Umbilical cord (tissue), 2 donors: ENCODE results near the gene TUBGCP2. TPM values are rescaled to one million over a fixed set of nuclear protein-coding genes. Genes with fewer than 3 reads are reported as not detected.
A peak's percentile ranks its signal among the peaks of the same experiment; 100 is the strongest.
"Not testable (repeated sequence)": the region's sequence is repeated elsewhere in the genome, so short reads cannot be mapped to it uniquely, and the experiment has no call there.

Source experiments
- DNase-seq: peaks from one replicate; pipeline ENCODE4 v3.0.0-alpha.2; 2015; ENCODE audit warnings: low spot score
- total RNA-seq: library from RNA; depleted of rRNA; stranded (reverse); fragments of >200 nt; gene quantifications from one replicate; pipeline ENCODE4 v1.2.3, GENCODE V29; 2014; ENCODE audit warnings: low replicate concordance; ENCODE audit not compliant: insufficient read depth

TUBGCP2 gene
- total RNA-seq, 1 donor from 2014 or later, result 34.2 TPM

GRCh38 chr10:133324857-133325260 is 16.2 kb upstream of the TUBGCP2 start:
- DNase-seq, result no peak

DNA sequence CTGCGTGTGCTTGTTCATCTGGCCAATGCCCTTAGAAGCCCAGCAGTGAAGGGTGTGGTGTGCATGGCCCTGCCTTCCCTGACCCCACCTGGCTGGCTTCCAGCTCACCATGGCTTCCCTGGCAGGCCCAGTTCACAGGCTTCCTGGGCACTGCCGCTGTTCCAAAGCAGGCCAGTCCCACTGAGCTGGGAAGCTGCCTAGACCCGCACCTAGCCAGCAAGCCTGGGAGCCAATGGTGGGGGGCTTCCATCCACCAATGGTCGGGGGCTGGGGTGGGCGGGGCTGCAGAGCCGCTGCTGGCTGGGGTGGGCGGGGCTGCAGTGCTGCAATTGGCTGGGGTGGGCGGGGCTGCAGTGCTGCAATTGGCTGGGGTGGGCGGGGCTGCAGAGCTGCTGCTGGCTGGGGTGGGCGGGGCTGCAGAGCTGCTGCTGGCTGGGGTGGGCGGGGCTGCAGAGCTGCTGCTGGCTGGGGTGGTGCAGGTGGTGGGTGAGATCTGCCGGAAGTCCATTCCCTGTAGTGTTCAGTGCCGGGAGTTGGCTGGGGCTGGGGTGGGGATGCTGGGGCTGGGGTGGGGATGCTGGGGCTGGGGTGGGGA is 15.6 kb upstream of the TUBGCP2 start:
- peak; percentile 34 for DNase-seq

DNA sequence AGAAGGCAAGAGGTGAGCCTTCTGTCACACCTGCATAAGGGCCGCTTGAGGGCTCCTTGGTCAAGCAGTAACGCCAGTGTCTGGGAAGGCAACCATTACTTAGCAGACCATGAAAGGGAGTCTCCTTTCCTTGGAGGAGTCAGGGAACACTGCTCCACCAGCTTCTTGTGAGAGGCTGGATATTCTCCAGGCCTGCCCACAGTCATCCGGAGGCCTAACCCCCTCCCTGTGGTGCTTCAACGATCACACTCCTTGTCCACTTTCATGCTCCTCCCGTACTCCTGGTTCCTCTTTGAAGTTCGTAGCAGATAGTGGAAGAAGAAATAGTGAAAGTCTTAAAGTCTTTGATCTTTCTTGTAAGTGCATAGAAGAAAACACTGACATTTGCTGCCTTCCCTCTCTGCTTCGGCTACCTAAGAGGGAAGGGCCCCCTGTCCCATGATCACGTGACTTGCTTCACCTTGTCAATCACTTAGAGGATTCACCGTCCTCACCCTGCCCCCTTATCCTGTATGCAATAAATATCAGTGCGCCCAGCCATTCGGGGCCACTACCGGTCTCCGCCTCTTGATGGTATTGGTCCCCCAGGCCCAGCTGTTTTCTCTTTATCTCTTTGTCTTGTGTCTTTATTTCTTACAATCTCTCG is 13.5 kb upstream of the TUBGCP2 start:
- DNase-seq, result not testable (repeated sequence)

GRCh38 chr10:133320852-133321422 is 12.3 kb upstream of the TUBGCP2 start:
- not testable (repeated sequence) for DNase-seq

GRCh38 chr10:133318494-133319127 is 9.9 kb upstream of the TUBGCP2 start:
- peak; percentile 42 for DNase-seq

- no peak for DNase-seq
Observed at GRCh38 chr10:133316732-133317131, 8.1 kb upstream of the TUBGCP2 start.

DNA sequence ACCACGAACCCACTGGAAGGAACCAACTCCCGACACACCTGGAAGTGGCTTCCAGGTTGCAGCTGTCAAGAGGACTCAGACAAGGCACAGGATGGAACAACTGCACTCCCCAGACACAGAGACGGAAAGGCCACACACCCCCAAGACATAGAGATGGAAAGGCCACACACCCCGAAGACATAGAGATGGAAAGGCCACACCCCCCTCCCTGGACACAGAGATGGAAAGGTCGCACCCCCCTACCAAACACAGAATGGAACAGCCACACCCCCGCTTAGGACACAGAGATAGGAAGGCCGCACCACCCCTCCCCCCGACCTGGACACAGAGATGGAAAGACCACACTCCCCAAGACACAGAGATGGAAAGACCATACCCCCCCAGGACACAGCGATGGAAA is 7.6 kb upstream of the TUBGCP2 start:
- no peak for DNase-seq

- no peak for DNase-seq
Observed at GRCh38 chr10:133315847-133316246, 7.2 kb upstream of the TUBGCP2 start.

DNA sequence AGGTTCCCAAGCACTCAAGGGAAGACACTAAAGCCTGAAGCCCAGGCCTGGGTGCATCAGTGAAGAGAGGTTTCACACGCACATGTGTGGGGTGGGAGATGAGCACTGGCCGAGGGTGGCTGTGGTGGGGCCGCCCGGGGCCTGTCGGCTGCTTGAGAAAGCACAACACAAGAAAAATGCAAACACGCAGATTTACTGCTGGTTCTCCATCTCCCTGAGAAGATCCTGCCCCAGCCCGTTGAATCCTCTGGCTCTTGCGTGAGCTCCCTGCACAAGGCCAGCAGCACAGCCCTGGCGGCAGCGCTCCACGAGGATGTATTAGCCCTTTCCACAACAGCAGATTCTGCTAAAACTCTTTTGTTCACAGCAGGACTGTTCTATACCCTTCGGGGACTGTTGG is 6.2 kb upstream of the TUBGCP2 start:
- DNase-seq, result no peak

GRCh38 chr10:133313192-133313591 is 4.5 kb upstream of the TUBGCP2 start:
- DNase-seq, result no peak

GRCh38 chr10:133312769-133313145 is 4.1 kb upstream of the TUBGCP2 start:
- DNase-seq, result no peak

- DNase-seq, result no peak
Observed at GRCh38 chr10:133312016-133312768, 3.5 kb upstream of the TUBGCP2 start.

- no peak for DNase-seq
Observed at GRCh38 chr10:133311570-133311969, 2.9 kb upstream of the TUBGCP2 start.

DNA sequence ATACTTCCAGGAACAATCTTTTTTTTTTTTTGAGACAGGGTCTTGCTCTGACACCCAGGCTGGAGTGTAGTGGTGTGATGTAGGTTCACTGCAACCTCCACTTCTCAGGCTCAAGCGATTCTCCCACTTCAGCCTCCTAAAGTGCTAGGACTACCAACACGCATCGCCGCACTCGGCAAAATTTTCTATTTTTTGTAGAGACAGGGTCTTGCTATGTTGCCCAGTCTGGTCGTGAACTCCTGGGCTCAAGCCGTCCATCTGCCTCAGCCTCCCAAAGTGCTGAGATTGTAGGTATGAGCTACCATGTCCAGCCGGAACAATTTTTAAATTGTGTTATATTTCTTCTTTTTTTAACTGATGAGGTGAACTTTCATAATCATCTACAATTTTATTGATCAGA is 2.1 kb upstream of the TUBGCP2 start:
- DNase-seq, result no peak

- no peak for DNase-seq
Observed at GRCh38 chr10:133310399-133310755, 1.7 kb upstream of the TUBGCP2 start.

DNA sequence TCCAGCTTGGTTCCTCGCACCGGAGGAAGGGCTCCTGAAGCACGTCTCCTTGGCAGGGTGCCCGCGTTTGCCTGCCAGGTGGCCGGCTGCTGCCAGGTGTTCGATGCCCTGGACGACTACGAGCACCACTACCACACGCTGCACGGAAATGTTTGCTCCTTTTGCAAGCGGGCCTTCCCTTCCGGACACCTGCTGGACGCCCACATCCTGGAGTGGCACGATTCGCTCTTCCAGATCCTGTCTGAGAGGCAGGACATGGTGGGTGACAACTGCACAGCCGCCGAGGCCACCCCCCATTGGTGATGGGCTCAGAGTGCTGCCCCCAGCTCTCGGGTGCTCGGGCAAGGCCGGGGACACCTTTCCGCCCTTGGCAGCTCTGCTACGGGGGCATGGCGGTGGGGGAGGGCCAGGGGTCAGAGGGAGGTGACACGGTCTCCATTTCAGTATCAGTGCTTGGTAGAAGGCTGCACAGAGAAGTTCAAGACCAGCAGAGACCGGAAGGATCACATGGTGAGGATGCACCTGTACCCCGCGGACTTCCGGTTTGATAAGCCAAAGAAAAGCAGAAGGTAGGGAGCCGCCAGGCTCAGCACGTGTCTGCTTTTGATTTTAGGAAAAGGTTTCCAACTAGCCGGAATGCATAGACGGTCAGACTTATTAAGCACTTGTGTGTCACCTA is 1.2 kb upstream of the TUBGCP2 start:
- no peak for DNase-seq

DNA sequence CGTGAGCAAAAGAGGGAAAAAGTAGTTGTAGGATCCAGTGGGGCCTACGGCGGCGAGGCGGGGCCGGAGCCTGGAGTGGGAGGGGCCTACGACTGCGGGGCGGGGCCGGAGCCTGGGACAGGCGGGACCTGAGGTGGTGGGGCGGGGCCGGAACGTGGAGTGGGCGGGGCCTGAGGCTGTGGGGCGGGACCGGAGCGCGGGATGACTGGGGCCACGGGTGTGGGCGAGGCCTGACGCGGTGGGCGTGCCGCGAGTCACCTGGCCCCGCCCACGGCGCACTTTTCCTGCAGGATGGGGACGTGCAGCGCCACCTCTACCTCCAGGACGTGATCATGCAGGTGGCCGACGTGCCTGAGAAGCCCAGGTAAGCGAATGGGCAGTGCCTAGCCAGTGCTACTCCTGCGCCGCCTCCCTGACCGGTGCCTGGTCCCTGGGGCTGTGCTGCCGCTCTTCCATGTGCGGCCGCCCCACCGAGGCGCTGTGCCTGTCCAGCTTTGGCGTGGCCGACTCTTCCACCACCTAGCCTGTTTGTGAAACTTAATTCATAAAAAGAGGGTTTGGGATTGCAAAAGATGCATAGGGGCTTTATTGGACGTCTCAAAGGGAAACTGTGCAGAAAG is 538 bp upstream of the TUBGCP2 start:
- peak; percentile 88 for DNase-seq

DNA sequence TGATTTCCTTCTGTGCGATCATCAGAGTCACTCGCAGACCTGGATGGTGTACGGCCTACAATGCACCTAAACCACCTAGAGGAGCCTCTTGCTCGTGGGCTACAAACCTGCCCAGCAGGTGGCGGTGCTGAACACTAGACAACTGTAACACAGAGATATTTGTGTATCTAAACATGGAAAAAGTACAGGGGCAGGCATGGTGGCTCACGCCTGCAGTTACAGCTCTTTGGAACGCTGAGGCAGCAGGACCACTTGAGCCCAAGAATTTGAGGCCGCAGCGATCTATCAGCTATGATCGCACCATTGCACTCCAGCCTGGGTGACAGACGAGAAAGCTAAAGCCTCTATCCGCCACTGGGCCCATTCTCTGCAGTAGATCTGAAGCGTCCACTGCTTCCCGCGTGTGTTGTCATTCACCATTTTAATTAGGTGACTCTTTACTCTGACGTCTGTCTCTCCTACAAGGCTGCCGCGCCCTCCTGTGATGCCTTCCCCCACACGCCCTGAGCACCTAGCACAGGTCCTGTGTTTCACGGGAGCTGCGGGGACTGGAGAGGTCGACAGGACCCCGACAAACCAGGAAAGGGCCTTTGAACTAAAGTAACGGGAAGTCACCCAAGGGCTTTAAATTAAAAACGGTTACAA is 774 bp downstream of the TUBGCP2 start:
- peak; percentile 76 for DNase-seq

DNA sequence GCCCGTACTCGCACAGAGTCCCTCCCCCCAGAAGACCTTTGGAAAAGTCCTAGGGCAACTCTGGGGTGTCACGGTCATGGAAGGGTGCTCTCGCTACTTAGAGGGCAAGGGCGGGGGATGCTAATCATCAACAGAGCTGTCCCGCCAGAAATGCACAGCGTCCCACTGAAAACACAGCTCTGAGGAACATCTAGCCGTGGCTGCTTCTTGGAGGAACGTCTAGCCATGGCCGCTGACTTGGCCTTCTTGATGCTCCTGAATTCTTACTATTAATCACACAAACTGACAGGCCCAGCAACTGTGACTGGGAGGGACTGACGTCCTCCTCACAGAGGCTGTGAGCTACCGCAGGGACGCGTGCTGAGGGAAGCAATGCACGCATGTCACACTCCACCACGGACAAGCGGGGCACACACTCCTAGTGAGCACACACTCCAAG is 1.7 kb downstream of the TUBGCP2 start:
- no peak for DNase-seq

- no peak for DNase-seq
Observed at GRCh38 chr10:133306097-133306476, 2.6 kb downstream of the TUBGCP2 start.

- no peak for DNase-seq
Observed at GRCh38 chr10:133303206-133303605, 5.5 kb downstream of the TUBGCP2 start.
